GM12874 (cell line): ENCODE results near the gene ALPK3.

Experiments
- CTCF ChIP-seq: IDR thresholded peaks from 2 replicates; pipeline ENCODE4 v1.5.1; 2011; ENCODE audit warnings: low read depth, mild to moderate bottlenecking, control low read depth, low read length, moderate library complexity; ENCODE audit not compliant: insufficient read depth

The ALPK3 gene

GRCh38 chr15:84818261-84819131, 1.3 kb downstream of the ALPK3 start:
- no peak for TF ChIP-seq CTCF

- TF ChIP-seq CTCF = no peak
These were observed 2.2 kb downstream of the ALPK3 start for GRCh38 chr15:84819291-84819768.

- TF ChIP-seq CTCF = no peak
These were observed 2.6 kb downstream of the ALPK3 start for GRCh38 chr15:84819791-84820190.

- no peak for TF ChIP-seq CTCF
These were observed 4.4 kb downstream of the ALPK3 start for GRCh38 chr15:84821501-84822021.

- TF ChIP-seq CTCF = no peak
These were observed 5.6 kb downstream of the ALPK3 start for GRCh38 chr15:84822653-84823281.

- no peak for TF ChIP-seq CTCF
These were observed 6.2 kb downstream of the ALPK3 start for GRCh38 chr15:84823282-84823878.

GRCh38 chr15:84824260-84825007, 7.3 kb downstream of the ALPK3 start:
- no peak for TF ChIP-seq CTCF
